ENCODE results near the gene S100A1. TPM values are rescaled to one million over a fixed set of nuclear protein-coding genes. Genes with fewer than 3 reads are reported as not detected.
A peak's percentile ranks its signal among the peaks of the same experiment; 100 is the strongest.

The S100A1 gene
- total and polyA plus RNA-seq, 2 donors from 2014 or later = 83.1 to 332 TPM

DNA sequence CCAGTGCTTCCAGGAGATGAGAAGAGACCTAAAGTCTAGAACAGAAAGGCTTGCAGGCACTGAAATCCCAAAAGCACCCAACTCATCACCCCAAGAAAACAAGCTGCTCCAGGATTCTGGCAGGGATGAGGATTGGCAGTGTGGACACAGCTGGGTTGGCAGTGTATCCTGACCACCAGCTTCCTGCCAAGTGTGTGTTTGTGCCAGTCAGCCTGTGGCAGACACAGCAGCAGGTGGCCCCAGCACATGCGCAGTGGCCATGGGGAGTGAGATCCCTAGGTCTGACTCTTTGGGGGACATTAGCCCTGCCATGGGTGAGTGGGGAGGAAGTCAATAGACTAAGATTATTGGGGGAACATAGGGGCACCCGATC, 21.6 kb downstream of the S100A1 start:
- Histone ChIP-seq H3K27ac (ENCODE audit: low read depth in 2 of 2, low read length in 2 of 2) (no peak overlapping the region), H3K4me1 (ENCODE audit: control insufficient read depth in 2 of 3, insufficient read depth in 2 of 3, low read depth in 1 of 3, low read length in 3 of 3) (peaks cover 0 to 14% (median 6%) of the 10 kb centered on the region in 3 donors), H3K4me3 (ENCODE audit: low read length in 3 of 3) (no peak overlapping the region), H3K9ac (ENCODE audit: low read length in 3 of 3) (no peak overlapping the region), H3K36me3 (ENCODE audit: control insufficient read depth in 2 of 3, insufficient read depth in 3 of 3, low read length in 3 of 3) (peaks cover 7 to 14% (median 12%) of the 10 kb centered on the region in 3 donors), H3K27me3 (ENCODE audit: control insufficient read depth, insufficient read depth, low read length) (no peaks in the 10 kb centered on the region), H3K9me3 (ENCODE audit: control insufficient read depth in 2 of 3, insufficient read depth in 1 of 3, low read length in 3 of 3) (no peaks in the 10 kb centered on the region)
- intact Hi-C loops (cut with DNase I) = no loop called here
- no peak for FAIRE-seq
- TF ChIP-seq, protein P1, sequence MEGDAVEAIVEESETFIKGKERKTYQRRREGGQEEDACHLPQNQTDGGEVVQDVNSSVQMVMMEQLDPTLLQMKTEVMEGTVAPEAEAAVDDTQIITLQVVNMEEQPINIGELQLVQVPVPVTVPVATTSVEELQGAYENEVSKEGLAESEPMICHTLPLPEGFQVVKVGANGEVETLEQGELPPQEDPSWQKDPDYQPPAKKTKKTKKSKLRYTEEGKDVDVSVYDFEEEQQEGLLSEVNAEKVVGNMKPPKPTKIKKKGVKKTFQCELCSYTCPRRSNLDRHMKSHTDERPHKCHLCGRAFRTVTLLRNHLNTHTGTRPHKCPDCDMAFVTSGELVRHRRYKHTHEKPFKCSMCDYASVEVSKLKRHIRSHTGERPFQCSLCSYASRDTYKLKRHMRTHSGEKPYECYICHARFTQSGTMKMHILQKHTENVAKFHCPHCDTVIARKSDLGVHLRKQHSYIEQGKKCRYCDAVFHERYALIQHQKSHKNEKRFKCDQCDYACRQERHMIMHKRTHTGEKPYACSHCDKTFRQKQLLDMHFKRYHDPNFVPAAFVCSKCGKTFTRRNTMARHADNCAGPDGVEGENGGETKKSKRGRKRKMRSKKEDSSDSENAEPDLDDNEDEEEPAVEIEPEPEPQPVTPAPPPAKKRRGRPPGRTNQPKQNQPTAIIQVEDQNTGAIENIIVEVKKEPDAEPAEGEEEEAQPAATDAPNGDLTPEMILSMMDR (IDR thresholded peaks at IDR 0.05; ENCODE audit: borderline replicate concordance, extremely low read depth, insufficient read depth) = no peak
- DNase-seq = no peak

DNA sequence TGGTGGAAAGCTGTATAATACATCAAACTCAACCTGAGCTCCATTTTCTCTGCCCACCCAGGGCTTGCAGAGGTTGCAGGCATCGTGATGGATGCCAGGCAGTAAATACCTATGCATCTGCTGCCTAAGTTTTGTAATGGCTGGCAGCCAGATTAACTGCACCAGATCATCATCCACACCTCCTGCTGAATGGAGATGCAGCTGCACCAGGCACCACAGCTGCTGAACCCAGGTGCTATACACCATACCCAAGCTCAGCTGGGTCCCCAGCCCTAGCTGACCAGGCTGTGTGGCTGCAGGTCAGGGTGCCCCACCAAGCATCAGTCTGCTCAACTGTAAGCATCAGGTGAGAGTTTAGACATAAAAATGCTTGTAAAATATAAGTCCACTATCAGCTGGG, 23.5 kb downstream of the S100A1 start:
- intact Hi-C loops (cut with DNase I) = no loop called here
- Histone ChIP-seq H3K9ac (ENCODE audit: low read length in 3 of 3) (no peak overlapping the region), H3K27me3 (ENCODE audit: control insufficient read depth, insufficient read depth, low read length) (no peaks in the 10 kb centered on the region), H3K4me1 (ENCODE audit: control insufficient read depth in 2 of 3, insufficient read depth in 2 of 3, low read depth in 1 of 3, low read length in 3 of 3) (peaks cover 0 to 14% (median 6%) of the 10 kb centered on the region in 3 donors), H3K27ac (ENCODE audit: low read depth in 2 of 2, low read length in 2 of 2) (no peak overlapping the region), H3K36me3 (ENCODE audit: control insufficient read depth in 2 of 3, insufficient read depth in 3 of 3, low read length in 3 of 3) (no peaks in the 10 kb centered on the region), H3K4me3 (ENCODE audit: low read length in 3 of 3) (no peak overlapping the region), H3K9me3 (ENCODE audit: control insufficient read depth in 2 of 3, insufficient read depth in 1 of 3, low read length in 3 of 3) (no peaks in the 10 kb centered on the region)
- DNase-seq = no peak
- no peak for FAIRE-seq
- TF ChIP-seq, protein P1 (IDR thresholded peaks at IDR 0.05; ENCODE audit: borderline replicate concordance, extremely low read depth, insufficient read depth) = no peak

DNA sequence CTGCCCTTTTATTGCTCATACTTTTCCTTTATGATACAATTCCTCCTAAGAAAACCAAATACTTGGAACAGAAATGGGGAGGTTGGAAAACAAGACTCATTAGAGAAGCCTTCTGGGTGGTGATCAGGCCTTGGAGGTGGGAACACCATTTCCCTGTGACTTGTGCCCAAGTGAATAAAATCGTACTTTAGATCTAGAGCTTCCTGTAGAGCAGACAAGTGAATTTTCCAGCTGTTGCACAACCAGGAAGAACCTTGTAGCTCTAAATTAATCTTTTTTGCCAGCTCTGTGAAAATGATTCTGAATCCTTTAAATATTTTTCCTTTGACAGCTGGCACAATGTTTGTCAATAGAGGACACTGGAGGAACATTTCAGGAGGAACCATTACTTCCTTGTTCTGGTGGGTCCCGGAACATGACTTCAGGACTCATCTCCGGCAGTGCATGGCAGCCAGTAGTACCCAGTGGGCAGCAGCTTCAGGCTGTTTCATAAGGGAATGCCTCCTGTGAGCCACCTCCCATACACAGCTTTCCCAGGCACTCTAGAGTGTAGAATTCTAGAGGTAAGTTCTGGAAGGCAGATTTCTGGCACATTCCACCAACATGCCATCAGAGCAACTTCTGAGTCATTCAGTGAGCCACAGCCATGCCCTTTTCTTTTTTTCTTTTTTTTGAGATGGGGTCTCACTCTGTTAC, 24.7 kb downstream of the S100A1 start:
- peaks cover 0 to 14% (median 2%) of the 10 kb centered on the region in 3 donors for H3K4me1 ChIP-seq (ENCODE audit: control insufficient read depth in 2 of 3, insufficient read depth in 2 of 3, low read depth in 1 of 3, low read length in 3 of 3)
- FAIRE-seq = no peak
- DNase-seq = no peak
- intact Hi-C loops (cut with DNase I) = no loop called here
- no peak overlapping the region for H3K4me3 ChIP-seq (ENCODE audit: low read length in 3 of 3)
- H3K27ac ChIP-seq (ENCODE audit: low read depth in 2 of 2, low read length in 2 of 2) = peak overlapping the region in 1 of 2 donors; percentile 8
- TF ChIP-seq, protein P1 (IDR thresholded peaks at IDR 0.05; ENCODE audit: borderline replicate concordance, extremely low read depth, insufficient read depth) = no peak
- no peaks in the 10 kb centered on the region for H3K9me3 ChIP-seq (ENCODE audit: control insufficient read depth in 2 of 3, insufficient read depth in 1 of 3, low read length in 3 of 3)
- no peak overlapping the region for H3K9ac ChIP-seq (ENCODE audit: low read length in 3 of 3)
- no peaks in the 10 kb centered on the region for H3K36me3 ChIP-seq (ENCODE audit: control insufficient read depth in 2 of 3, insufficient read depth in 3 of 3, low read length in 3 of 3)
- H3K27me3 ChIP-seq (ENCODE audit: control insufficient read depth, insufficient read depth, low read length) = no peaks in the 10 kb centered on the region

Data from kidney (tissue), 14 donors.